OCI-LY7 (cell line): ENCODE results near the gene SF3A1.

ENCODE experiments used
- CTCF ChIP-seq: fragments of 200-600 bp; sonication (generic); conservative IDR thresholded peaks from 2 replicates; pipeline ENCODE4 v1.5.1; 2014; ENCODE audit warnings: mild to moderate bottlenecking, antibody characterized with exemption, low read length, moderate library complexity, mixed read lengths
- EZH2phosphoT487 ChIP-seq: fragments of 200-600 bp; sonication (generic); IDR thresholded peaks from 2 replicates; pipeline ENCODE4 v1.6.1; 2018; ENCODE audit warnings: low read depth, borderline replicate concordance, mild to moderate bottlenecking, mixed run types, antibody characterized with exemption, low read length, moderate library complexity, mixed read lengths

GRCh38 chr22:30351226-30351625 is 5.5 kb downstream of the SF3A1 start:
- TF ChIP-seq CTCF (no peak), EZH2phosphoT487 (no peak)
